ENCODE measurements around the gene MANBA. TPM values are rescaled to one million over a fixed set of nuclear protein-coding genes. Genes with fewer than 3 reads are reported as not detected.
"Not testable (repeated sequence)": the region's sequence is repeated elsewhere in the genome, so short reads cannot be mapped to it uniquely, and the experiment has no call there.

MANBA gene
- total RNA-seq, 2 donors from 2014 or later: 20.0 to 27.0 TPM

GRCh38 chr4:102757681-102758080 is 3.1 kb downstream of the MANBA start:
- H3K9me3 ChIP-seq (ENCODE audit: control insufficient read depth, low read length, poor library complexity, severe bottlenecking): no peaks in the 10 kb centered on the region
- H3K36me3 Mint-ChIP-seq (ENCODE audit: low read depth): peaks cover 2% of the 10 kb centered on the region
- no peaks in the 10 kb centered on the region for H3K27me3 Mint-ChIP-seq
- H3K27ac Mint-ChIP-seq: no peak overlapping the region
- DNase-seq (no peak), ATAC-seq (no peak)
- peaks cover 34% of the 10 kb centered on the region for H3K4me1 Mint-ChIP-seq
- H3K4me3 Mint-ChIP-seq: no peak overlapping the region

GRCh38 chr4:102754044-102754443 is 6.7 kb downstream of the MANBA start:
- peaks cover 22% of the 10 kb centered on the region for H3K4me1 Mint-ChIP-seq
- H3K4me3 Mint-ChIP-seq: no peak overlapping the region
- no peaks in the 10 kb centered on the region for H3K9me3 ChIP-seq (ENCODE audit: control insufficient read depth, low read length, poor library complexity, severe bottlenecking)
- H3K27me3 Mint-ChIP-seq: no peaks in the 10 kb centered on the region
- peaks cover 2% of the 10 kb centered on the region for H3K36me3 Mint-ChIP-seq (ENCODE audit: low read depth)
- DNase-seq (no peak), ATAC-seq (no peak)
- no peak overlapping the region for H3K27ac Mint-ChIP-seq

GRCh38 chr4:102751941-102752340 is 8.8 kb downstream of the MANBA start:
- H3K4me1 Mint-ChIP-seq: peaks cover 7% of the 10 kb centered on the region
- no peaks in the 10 kb centered on the region for H3K36me3 Mint-ChIP-seq (ENCODE audit: low read depth)
- no peak overlapping the region for H3K27ac Mint-ChIP-seq

GRCh38 chr4:102743352-102743751 is 17.4 kb downstream of the MANBA start:
- not testable (repeated sequence) for H3K27me3 Mint-ChIP-seq; H3K9me3 ChIP-seq (ENCODE audit: control insufficient read depth, low read length, poor library complexity, severe bottlenecking); H3K4me3 Mint-ChIP-seq; H3K4me1 Mint-ChIP-seq; H3K27ac Mint-ChIP-seq; DNase-seq; H3K36me3 Mint-ChIP-seq (ENCODE audit: low read depth)
- peak; percentile 62 for ATAC-seq

More at GRCh38 chr4:102751941-102752340, 8.8 kb downstream of the MANBA start:
- Mint-ChIP-seq H3K27me3 (no peaks in the 10 kb centered on the region), H3K4me3 (no peak overlapping the region)
- ATAC-seq (no peak), DNase-seq (no peak)
- no peaks in the 10 kb centered on the region for H3K9me3 ChIP-seq (ENCODE audit: control insufficient read depth, low read length, poor library complexity, severe bottlenecking)

GRCh38 chr4:102738802-102739201 is 22.0 kb downstream of the MANBA start:
- H3K9me3 ChIP-seq (ENCODE audit: control insufficient read depth, low read length, poor library complexity, severe bottlenecking); H3K27me3 Mint-ChIP-seq; ATAC-seq; DNase-seq; H3K27ac Mint-ChIP-seq; H3K4me3 Mint-ChIP-seq; H3K4me1 Mint-ChIP-seq; H3K36me3 Mint-ChIP-seq (ENCODE audit: low read depth): not testable (repeated sequence)

GRCh38 chr4:102736636-102737549 is 23.9 kb downstream of the MANBA start:
- H3K4me3 Mint-ChIP-seq: no peak overlapping the region

GRCh38 chr4:102735582-102735981 is 25.2 kb downstream of the MANBA start:
- Mint-ChIP-seq H3K27ac (no peak overlapping the region), H3K4me3 (no peak overlapping the region), H3K27me3 (no peaks in the 10 kb centered on the region), H3K36me3 (ENCODE audit: low read depth) (peaks cover 2% of the 10 kb centered on the region), H3K4me1 (peaks cover 2% of the 10 kb centered on the region)
- DNase-seq: no peak
- H3K9me3 ChIP-seq (ENCODE audit: control insufficient read depth, low read length, poor library complexity, severe bottlenecking): no peaks in the 10 kb centered on the region
- no peak for ATAC-seq

More at GRCh38 chr4:102736636-102737549, 23.9 kb downstream of the MANBA start:
- Mint-ChIP-seq H3K27ac (no peak overlapping the region), H3K27me3 (no peaks in the 10 kb centered on the region), H3K36me3 (ENCODE audit: low read depth) (peaks cover 2% of the 10 kb centered on the region), H3K4me1 (peaks cover 2% of the 10 kb centered on the region)
- ATAC-seq (no peak), DNase-seq (no peak)
- no peaks in the 10 kb centered on the region for H3K9me3 ChIP-seq (ENCODE audit: control insufficient read depth, low read length, poor library complexity, severe bottlenecking)

GRCh38 chr4:102734591-102735385 is 26.0 kb downstream of the MANBA start:
- peak; percentile 62 for ATAC-seq
- no peak for DNase-seq
- H3K4me1 Mint-ChIP-seq: peaks cover 2% of the 10 kb centered on the region
- H3K27me3 Mint-ChIP-seq: no peaks in the 10 kb centered on the region
- H3K27ac Mint-ChIP-seq: no peak overlapping the region
- peaks cover 2% of the 10 kb centered on the region for H3K36me3 Mint-ChIP-seq (ENCODE audit: low read depth)
- H3K9me3 ChIP-seq (ENCODE audit: control insufficient read depth, low read length, poor library complexity, severe bottlenecking): no peaks in the 10 kb centered on the region
- no peak overlapping the region for H3K4me3 Mint-ChIP-seq

GRCh38 chr4:102734116-102734515 is 26.7 kb downstream of the MANBA start:
- no peak overlapping the region for H3K27ac Mint-ChIP-seq
- no peak overlapping the region for H3K4me3 Mint-ChIP-seq
- ATAC-seq (no peak), DNase-seq (no peak)
- H3K27me3 Mint-ChIP-seq: no peaks in the 10 kb centered on the region
- H3K9me3 ChIP-seq (ENCODE audit: control insufficient read depth, low read length, poor library complexity, severe bottlenecking): no peaks in the 10 kb centered on the region
- H3K4me1 Mint-ChIP-seq: peaks cover 4% of the 10 kb centered on the region
- peaks cover 2% of the 10 kb centered on the region for H3K36me3 Mint-ChIP-seq (ENCODE audit: low read depth)

- ATAC-seq: no peak
- Mint-ChIP-seq H3K4me3 (no peak overlapping the region), H3K4me1 (peaks cover 4% of the 10 kb centered on the region), H3K36me3 (ENCODE audit: low read depth) (no peaks in the 10 kb centered on the region), H3K27me3 (no peaks in the 10 kb centered on the region), H3K27ac (no peak overlapping the region)
- DNase-seq: no peak
- no peaks in the 10 kb centered on the region for H3K9me3 ChIP-seq (ENCODE audit: control insufficient read depth, low read length, poor library complexity, severe bottlenecking)
Observed at GRCh38 chr4:102733084-102733483, 27.7 kb downstream of the MANBA start.

GRCh38 chr4:102732678-102733077 is 28.1 kb downstream of the MANBA start:
- no peak for DNase-seq
- Mint-ChIP-seq H3K36me3 (ENCODE audit: low read depth) (no peaks in the 10 kb centered on the region), H3K27me3 (no peaks in the 10 kb centered on the region), H3K4me3 (no peak overlapping the region), H3K4me1 (peaks cover 4% of the 10 kb centered on the region), H3K27ac (no peak overlapping the region)
- H3K9me3 ChIP-seq (ENCODE audit: control insufficient read depth, low read length, poor library complexity, severe bottlenecking): no peaks in the 10 kb centered on the region
- no peak for ATAC-seq

GRCh38 chr4:102730968-102731533 is 29.7 kb downstream of the MANBA start:
- no peaks in the 10 kb centered on the region for H3K36me3 Mint-ChIP-seq (ENCODE audit: low read depth)
- H3K9me3 ChIP-seq (ENCODE audit: control insufficient read depth, low read length, poor library complexity, severe bottlenecking): no peaks in the 10 kb centered on the region
- DNase-seq: no peak
- no peak overlapping the region for H3K27ac Mint-ChIP-seq
- no peak for ATAC-seq
- H3K4me3 Mint-ChIP-seq: no peak overlapping the region
- H3K27me3 Mint-ChIP-seq: no peaks in the 10 kb centered on the region
- peaks cover 9% of the 10 kb centered on the region for H3K4me1 Mint-ChIP-seq

- H3K27me3 Mint-ChIP-seq; ATAC-seq; H3K4me3 Mint-ChIP-seq; H3K9me3 ChIP-seq (ENCODE audit: control insufficient read depth, low read length, poor library complexity, severe bottlenecking); H3K36me3 Mint-ChIP-seq (ENCODE audit: low read depth); DNase-seq; H3K27ac Mint-ChIP-seq: not testable (repeated sequence)
- peaks cover 16% of the 10 kb centered on the region for H3K4me1 Mint-ChIP-seq
Observed at GRCh38 chr4:102729486-102729885, 31.3 kb downstream of the MANBA start.
